ENCODE data around the gene P3H3.

- no peak for TF ChIP-seq CTCF (IDR thresholded peaks at IDR 0.05 in 8 of 11, conservative IDR thresholded peaks at IDR 0.05 in 3 of 11)
- TF ChIP-seq POLR2AphosphoS5 (IDR thresholded peaks at IDR 0.05) = no peak
Measured at GRCh38 chr12:6883252-6883651, 55.0 kb downstream of the P3H3 start.
